NCI-H1092 (cell line): ENCODE results near the gene KLHL22.
"Not testable (repeated sequence)": the region's sequence is repeated elsewhere in the genome, so short reads cannot be mapped to it uniquely, and the experiment has no call there.

ENCODE experiments used
- DNase-seq: peaks from one replicate; lab custom pipeline; 2025; lab: John Stamatoyannopoulos, UW

The KLHL22 gene

DNA sequence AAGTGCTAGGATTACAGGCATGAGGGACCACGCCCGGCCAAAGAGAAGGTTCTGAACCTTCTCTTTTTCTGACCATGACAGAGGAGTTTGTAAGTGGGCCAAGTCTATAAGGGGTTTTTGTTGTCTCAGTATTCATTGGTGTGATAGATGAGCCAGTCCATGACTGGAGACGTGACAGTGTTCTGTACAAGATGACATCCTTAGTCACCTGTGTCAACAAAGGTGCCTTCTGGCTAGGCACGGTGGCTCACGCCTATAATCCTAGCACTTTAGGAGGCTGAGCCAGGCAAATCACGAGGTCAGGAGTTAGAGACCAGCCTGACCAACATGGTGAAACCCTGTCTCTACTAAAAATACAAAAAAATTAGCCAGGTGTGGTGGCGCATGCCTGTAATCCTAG lies 4.2 kb upstream of the KLHL22 start:
- no peak for DNase-seq

DNA sequence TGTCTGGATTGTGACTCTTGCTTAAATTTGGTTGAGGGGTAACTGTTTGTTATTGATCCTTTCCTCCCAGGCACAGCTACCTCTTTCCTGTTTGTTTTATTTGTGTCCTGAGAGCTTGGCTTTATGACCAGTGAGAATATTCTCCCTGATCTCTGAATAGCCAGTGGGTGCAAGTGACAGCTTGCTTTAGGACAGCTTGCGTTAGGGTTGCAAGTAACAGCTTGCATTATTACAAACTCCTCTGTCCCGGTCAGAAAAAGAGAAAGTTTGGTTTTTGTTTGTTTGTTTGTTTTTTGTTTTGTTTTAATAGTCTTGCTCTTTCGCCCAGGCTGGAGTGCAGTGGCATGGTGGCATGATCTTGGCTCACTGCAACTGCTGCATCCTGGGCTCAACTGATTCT lies 3.3 kb upstream of the KLHL22 start:
- no peak for DNase-seq

- DNase-seq, result no peak
These were observed 1.8 kb upstream of the KLHL22 start for GRCh38 chr22:20497426-20497825.

- peak; percentile 86 for DNase-seq
These were observed 476 bp upstream of the KLHL22 start for GRCh38 chr22:20495861-20496681.

GRCh38 chr22:20491346-20491745 lies 4.2 kb downstream of the KLHL22 start:
- no peak for DNase-seq

- no peak for DNase-seq
These were observed 4.7 kb downstream of the KLHL22 start for GRCh38 chr22:20490941-20491307.

- no peak for DNase-seq
These were observed 5.2 kb downstream of the KLHL22 start for GRCh38 chr22:20490183-20490940.

- DNase-seq, result no peak
These were observed 6.6 kb downstream of the KLHL22 start for GRCh38 chr22:20488946-20489345.

DNA sequence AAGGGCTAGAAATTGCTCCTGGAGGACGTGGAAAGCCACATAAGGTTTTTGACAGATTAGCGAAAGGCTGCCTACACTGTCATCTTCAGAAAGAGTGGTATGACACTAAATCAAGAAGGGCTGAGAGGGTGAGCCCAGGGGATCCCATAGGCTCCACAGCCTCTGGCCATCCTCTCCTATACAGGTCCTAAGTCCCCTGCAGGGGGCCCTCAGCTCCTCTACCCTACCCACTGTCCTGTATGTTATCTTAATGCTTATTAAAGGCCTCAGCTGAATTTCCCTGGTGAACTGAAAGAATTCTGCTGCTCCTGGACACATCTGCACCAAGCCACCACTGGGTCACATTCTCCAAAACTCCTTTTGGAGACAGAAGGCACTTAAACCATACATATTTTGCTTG lies 7.9 kb downstream of the KLHL22 start:
- DNase-seq, result no peak

GRCh38 chr22:20486229-20486628 lies 9.4 kb downstream of the KLHL22 start:
- DNase-seq, result no peak

GRCh38 chr22:20484948-20485683 lies 10.5 kb downstream of the KLHL22 start:
- DNase-seq, result no peak

DNA sequence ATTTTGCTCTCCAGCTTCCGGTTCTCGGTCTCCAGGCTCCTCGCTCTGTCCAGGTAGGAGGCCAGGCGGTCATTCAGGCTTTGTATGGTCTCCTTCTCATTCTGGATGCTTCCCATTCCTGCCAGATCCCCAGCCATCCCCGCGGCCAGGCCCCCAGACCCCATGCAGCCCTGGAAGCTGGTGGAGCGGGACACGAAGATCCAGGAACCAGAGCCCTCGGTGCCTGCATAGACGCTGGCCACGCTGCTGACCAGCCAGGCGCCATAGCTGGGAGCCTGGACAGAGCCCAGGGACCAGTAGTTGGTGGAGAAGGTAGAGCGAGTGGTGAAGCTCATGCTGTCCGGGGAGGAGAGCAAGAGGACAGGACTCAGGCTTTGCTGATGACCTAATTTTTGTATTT lies 11.8 kb downstream of the KLHL22 start:
- no peak for DNase-seq

GRCh38 chr22:20483143-20483506 lies 12.5 kb downstream of the KLHL22 start:
- not testable (repeated sequence) for DNase-seq

DNA sequence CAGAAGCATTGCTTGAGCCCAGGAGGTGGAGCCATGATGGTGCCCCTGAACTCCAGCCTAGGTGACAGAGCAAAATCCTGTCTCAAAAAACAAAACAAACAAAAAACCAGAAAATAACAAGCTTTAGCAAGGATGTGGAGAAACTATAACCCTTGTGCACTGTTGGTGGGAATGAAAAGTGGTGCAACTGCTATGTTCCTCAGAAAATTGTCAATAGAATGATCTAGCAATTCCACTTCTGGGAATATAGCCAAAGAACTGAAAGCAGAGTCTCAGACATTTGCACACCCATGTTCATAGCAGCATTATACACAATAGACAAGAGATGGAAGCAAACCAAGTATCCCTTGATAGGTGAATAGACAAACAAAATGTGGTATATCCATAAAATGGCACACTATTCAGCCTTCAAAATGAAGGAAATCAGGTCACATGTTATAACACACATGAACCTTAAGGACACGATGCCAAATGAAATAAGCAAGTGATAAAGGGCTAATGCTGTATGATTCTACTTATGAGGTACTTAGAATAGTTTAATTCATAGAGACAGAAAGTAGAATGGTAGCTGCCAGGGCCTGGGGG lies 15.9 kb downstream of the KLHL22 start:
- DNase-seq, result no peak

DNA sequence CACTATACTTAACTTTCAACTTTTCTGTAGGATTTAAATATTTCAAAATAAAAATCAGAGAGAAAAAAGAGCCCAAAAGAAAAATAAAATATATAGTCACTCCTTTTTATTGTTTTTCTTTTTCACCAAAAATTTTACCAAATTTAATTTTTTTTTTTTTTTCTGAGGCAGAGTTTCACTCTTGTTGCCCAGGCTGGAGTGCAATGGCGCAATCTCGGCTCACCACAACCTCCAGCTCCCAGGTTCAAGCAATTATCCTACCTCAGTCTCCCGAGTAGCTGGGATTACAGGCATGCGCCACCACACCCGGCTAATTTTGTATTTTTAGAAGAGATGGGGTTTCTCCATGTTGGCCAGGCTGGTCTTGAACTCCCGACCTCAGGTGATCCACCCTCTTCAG lies 17.5 kb downstream of the KLHL22 start:
- not testable (repeated sequence) for DNase-seq

GRCh38 chr22:20475569-20475968 lies 20.0 kb downstream of the KLHL22 start:
- DNase-seq, result not testable (repeated sequence)

- DNase-seq, result no peak
These were observed 20.5 kb downstream of the KLHL22 start for GRCh38 chr22:20475115-20475436.

DNA sequence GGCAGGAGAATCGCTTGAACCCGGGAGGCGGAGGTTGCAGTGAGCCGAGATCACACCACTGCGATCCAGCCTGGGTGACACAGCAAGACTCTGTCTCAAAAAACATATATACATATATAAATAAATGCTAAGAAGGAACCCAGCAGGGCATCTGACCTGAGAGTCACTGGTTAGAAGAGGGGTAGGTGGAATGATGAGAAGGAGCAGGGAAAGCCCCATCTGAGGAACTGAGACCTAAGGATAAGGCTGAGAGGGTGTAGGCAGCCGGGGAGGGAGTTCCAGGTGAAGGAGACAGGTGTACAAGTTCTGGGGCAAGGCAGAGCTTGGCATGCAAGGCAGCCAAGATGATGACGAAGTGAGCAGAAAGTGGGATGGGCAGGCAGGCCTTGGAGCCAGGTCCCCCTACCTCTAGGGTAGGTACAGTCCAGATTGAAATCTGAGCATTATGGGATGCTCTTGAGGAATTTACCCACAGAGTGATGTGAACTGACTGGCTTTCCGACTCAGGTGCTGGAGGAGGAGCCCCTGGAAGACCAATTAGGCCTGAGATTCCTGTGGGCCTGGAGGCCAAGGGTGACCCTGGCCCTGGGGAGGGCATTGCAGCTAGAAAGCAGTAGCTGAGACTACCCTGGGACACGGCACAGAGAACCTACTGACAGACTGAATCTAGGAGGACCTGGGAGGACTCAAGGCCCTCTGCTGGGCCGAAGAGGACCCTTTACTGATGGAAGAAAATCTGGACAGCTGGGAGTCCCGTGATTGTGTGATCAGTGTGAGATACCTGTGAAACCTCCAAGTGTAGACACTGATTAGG lies 22.8 kb downstream of the KLHL22 start:
- DNase-seq, result no peak

- no peak for DNase-seq
These were observed 24.3 kb downstream of the KLHL22 start for GRCh38 chr22:20471126-20471833.

DNA sequence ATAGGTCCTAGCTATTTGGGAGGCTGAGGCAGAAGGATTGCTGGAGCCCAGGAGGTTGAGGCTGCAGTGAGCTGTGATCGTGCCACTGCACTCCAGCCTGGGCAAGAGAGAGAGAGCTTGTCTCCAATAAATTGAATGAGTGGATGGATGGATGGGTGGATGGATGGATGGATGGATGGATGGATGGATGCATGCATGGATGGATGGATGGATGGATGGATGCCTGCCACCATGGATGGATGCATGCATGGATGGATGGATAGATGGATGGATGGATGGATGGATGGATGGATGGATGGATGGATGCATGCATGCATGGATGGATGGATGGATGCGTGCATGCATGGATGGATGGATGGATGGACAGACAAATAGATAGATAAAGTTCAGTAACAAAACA lies 25.1 kb downstream of the KLHL22 start:
- DNase-seq, result not testable (repeated sequence)
